ENCODE data around the gene KMT2D.

The KMT2D gene

DNA sequence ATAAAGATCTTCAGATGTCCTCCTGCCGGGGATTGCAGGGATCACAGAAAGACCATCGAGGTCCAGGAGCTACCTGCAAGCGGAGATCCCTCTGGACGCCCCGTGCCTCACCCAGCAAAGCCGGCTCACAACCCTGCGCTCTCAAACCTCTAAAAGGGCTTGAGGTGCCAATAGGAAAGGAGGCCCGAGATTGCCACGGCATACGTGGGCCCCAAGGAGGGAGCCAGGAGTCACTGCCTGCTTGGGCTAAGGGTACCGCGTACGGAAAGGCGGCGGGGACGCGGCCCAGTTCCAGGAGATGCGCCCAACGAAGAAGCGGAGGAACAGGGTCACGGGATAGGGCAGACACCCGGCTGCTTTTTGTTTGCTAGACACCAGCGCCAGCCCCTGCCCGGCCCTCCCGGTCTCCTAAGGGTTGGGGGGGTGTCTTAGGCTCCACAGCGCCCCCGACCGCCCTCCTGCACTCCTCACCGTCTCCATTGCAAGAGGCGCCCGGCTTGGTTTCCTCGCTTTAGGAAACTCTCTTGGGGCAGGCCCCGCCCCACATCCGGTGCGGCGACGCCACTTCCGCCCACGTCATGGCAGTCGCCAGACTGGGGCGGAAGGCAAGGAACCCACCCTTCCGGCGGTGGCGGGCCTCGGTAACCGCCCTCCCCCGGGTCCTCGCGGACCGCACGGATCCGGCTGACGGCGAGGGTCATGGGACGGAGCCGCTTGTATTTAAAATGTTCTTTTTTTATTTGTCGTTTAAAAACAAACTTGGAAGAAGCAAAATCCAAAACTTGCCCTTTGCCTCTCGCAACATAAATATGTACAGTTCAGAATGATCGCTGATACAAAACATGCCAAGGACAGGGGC is 42.1 kb downstream of the KMT2D start, which contains the start of gene PRKAG1:
TSS of gene PRKAG1 (minus strand) at position 516 of the 859 bp plus-strand sequence. CDS start at position 480, 36 bp downstream.
- DNase-seq (ENCODE audit: low read depth): peak; percentile 94

GRCh38 chr12:49017891-49018260 is 42.7 kb downstream of the KMT2D start:
- no peak for DNase-seq (ENCODE audit: low read depth)

DNA sequence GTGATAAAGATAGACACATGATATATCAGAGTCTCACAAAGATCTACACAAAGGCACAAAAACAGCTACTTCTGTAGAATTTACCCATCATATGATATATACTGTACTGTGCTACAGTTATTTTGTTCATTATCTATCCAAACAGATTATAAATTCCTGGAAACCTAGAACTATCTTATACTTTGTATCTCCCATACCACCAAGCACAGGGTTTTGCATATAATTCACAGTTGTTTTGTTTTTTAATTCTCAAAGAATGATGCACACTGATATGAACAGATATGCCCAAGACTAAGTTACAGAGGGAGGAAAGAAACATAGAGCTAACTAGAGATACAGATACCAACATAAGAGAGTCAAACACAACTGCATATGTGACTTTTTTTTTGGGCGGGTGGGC is 45.4 kb downstream of the KMT2D start:
- DNase-seq (ENCODE audit: low read depth): no peak

- no peak for DNase-seq (ENCODE audit: low read depth)
Observed at GRCh38 chr12:49014547-49014946, 46.0 kb downstream of the KMT2D start.

DNA sequence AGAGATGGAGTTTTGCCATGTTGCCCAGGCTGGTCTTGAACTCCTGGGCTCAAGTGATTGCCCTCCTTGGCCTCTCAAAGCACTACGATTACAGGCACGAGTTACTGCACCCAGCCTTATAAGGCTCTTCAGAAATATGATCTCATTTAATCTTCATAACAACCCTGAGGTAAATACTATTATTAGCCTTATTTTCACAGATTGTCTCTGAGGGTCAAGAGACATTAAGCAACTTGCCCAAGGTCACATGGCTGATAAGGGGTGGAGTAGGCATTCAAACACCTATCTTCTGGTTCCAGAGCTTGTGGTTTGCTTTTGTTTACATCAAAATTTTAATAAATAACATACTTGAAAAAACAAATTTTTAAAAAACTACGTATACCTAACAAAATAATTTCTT is 47.2 kb downstream of the KMT2D start:
- DNase-seq (ENCODE audit: low read depth): no peak

DNA sequence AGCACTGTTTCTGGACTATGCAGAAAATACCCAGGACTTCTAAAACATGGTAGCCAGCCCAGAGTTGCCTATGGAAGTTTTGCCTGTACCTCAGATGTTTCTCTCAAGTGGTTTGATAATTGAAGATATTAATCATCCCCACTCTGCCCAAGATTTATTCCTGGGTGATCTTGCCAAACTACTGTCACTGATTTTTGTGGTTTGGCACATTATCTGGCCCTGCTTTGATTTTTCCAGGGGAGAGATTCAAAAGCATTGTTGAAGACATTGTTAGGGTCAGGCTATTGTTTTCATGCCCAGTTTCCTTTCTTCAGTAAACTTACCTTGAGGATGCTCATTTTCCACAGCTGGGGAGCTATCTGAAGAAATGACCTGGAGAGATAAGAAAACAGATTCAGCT is 47.9 kb downstream of the KMT2D start:
- DNase-seq (ENCODE audit: low read depth): no peak

Measured in stimulated activated CD4-positive, alpha-beta T cell treated with anti-CD3 and anti-CD28 coated beads, Interleukin-2, amount 100 ng/mL, for 4 hours (primary cell).